ENCODE results near the gene ASB1.

ASB1 gene

GRCh38 chr2:238498691-238499295 is 72.1 kb downstream of the ASB1 start:
- DNase-seq (ENCODE audit: low read depth, low spot score) = no peak
- Histone ChIP-seq H3K9me3 (ENCODE audit: low read depth, low read length) (no peaks in the 10 kb centered on the region), H3K4me3 (no peak overlapping the region), H3K9ac (ENCODE audit: insufficient read length) (no peak overlapping the region), H3K36me3 (ENCODE audit: insufficient read depth, low read length) (no peaks in the 10 kb centered on the region), H3K27ac (no peak overlapping the region)
- no peak for TF ChIP-seq EZH2 (IDR thresholded peaks at IDR 0.05)
- TF ChIP-seq POLR2AphosphoS5 (IDR thresholded peaks at IDR 0.05; ENCODE audit: borderline replicate concordance, low read depth, low read length) = no peak
- no peak for TF ChIP-seq FOXP2 (optimal IDR thresholded peaks at IDR 0.05; ENCODE audit: control extremely low read depth, extremely low read length, insufficient read depth)

GRCh38 chr2:238499731-238500580 is 73.2 kb downstream of the ASB1 start:
- no peak overlapping the region for H3K27ac ChIP-seq
- no peak for TF ChIP-seq POLR2AphosphoS5 (IDR thresholded peaks at IDR 0.05; ENCODE audit: borderline replicate concordance, low read depth, low read length)
- TF ChIP-seq EZH2 (IDR thresholded peaks at IDR 0.05) = no peak
- TF ChIP-seq FOXP2 (optimal IDR thresholded peaks at IDR 0.05; ENCODE audit: control extremely low read depth, extremely low read length, insufficient read depth) = no peak
- no peak overlapping the region for H3K4me3 ChIP-seq

DNA sequence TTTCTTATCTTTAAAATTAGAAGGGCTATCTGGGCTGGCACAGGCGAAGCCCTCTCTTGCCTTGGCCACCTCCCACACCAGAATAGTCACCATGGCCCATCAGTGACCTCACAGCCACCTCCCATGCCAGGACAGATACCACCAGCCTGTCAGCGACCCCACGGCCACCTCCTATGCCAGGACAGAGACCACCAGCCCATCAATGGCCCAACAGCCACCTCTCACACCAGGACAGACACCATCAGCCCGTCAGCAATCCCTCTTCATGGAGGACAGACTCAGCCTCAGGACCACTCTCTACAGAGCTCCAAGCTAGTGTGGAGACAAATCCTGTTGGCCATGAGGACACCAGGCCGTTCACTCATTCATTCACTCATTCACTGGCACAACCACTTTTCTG is 74.6 kb downstream of the ASB1 start:
- no peaks in the 10 kb centered on the region for H3K36me3 ChIP-seq (ENCODE audit: insufficient read depth, low read length)
- H3K27ac ChIP-seq = no peak overlapping the region
- H3K9ac ChIP-seq (ENCODE audit: insufficient read length) = no peak overlapping the region
- H3K4me3 ChIP-seq = no peak overlapping the region
- H3K9me3 ChIP-seq (ENCODE audit: low read depth, low read length) = no peaks in the 10 kb centered on the region
- DNase-seq (ENCODE audit: low read depth, low spot score) = no peak
- TF ChIP-seq POLR2AphosphoS5 (IDR thresholded peaks at IDR 0.05; ENCODE audit: borderline replicate concordance, low read depth, low read length) (no peak), FOXP2 (optimal IDR thresholded peaks at IDR 0.05; ENCODE audit: control extremely low read depth, extremely low read length, insufficient read depth) (no peak), EZH2 (IDR thresholded peaks at IDR 0.05) (no peak)

More at GRCh38 chr2:238499731-238500580, 73.2 kb downstream of the ASB1 start:
- no peaks in the 10 kb centered on the region for H3K36me3 ChIP-seq (ENCODE audit: insufficient read depth, low read length)
- no peak overlapping the region for H3K9ac ChIP-seq (ENCODE audit: insufficient read length)
- DNase-seq (ENCODE audit: low read depth, low spot score) = no peak
- H3K9me3 ChIP-seq (ENCODE audit: low read depth, low read length) = no peaks in the 10 kb centered on the region
